ENCODE results near the gene HDDC2.

HDDC2 gene

DNA sequence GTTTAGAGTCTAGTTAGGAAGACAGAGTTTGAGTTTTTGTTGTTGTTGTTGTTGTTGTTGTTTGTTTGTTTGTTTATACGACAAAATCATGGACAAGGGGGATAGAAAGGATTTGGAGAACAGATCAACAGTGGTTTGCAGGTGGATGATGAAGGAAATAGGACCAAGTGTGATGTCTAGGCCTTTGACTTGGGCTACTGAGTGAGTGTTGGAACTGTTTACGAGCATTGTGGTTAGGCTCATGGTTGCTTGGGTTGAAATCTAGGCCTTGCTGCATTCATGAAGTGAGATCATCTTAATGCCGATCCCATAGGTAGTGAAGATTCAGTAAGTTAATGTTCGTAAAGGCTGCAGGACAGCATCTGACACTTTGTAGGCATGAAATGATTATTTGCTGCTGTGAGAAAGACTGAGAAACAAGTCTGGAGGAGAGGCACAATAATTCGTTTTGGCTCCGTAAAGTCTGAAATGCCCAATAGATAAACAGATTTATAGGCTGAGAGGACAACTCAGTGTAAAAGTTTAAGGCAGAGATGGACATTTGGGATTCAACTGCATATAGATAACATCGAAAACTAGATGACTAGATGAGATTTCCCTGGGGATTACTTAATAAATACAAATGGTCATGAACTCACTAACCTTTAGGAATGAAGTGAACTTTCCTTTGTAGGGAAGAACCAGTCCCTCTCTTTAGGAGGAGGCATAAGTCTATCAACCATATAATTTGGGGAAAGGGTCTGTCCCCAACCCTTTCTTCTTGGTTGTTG is 70.0 kb downstream of the HDDC2 start:
- DNase-seq = no peak

DNA sequence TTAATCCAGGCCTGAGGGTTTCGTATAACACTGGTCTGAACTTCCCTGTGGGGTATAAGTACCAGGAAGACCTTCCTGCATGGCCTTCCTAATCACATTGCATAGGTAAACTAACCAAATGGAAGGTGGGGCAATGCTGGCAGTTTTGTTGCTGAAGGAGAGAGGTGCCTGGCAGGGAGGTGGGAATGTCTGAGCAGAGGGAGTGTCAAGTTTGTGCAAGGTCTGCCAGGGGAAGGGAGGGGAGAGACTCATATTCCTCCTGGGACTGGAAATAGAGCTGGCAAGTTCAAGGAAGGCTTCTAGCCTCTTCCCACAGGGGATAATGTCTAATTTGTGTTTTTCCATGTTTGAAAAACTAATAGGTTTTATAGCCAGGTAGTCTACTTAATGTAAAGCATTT is 70.6 kb downstream of the HDDC2 start:
- no peak for DNase-seq

DNA sequence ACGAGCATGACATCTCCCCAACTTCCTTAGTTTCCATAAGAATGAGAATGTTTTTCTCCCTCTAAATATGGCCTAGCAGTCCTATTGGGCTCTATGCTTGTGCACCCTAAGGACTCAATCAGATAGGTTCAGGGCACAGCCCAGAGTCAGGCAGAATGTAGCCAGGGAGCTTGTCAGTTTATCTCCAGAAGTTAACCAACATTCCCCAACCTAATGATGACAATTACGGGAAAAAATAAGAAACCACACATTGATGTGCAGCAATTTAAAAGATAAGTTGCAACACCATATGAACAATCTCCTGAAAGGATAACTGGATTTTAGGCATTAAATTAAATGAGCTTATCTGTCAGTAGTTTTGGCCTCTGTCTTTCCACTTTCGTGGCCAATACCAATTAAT is 71.1 kb downstream of the HDDC2 start:
- no peak for DNase-seq

DNA sequence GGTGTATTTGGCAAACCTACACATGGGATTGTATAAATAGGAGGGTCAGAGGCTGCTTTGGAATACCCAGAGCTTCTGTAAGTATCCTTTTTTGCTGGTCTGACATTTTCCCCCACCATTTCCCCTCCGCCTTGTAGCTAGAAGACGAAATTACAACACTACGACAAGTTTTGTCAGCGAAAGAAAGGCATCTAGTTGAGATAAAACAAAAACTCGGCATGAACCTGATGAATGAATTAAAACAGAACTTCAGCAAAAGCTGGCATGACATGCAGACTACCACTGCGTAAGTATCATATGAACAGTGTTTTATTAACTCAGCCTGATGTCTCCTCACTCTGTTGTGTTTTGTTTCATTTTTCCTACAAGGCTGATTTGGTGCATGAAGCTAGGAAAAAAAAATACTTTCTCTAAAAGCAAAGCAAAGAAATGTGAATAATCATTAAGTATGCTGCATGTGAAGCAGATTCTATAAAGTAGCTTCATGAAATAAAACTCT is 72.7 kb downstream of the HDDC2 start:
- DNase-seq = no peak

DNA sequence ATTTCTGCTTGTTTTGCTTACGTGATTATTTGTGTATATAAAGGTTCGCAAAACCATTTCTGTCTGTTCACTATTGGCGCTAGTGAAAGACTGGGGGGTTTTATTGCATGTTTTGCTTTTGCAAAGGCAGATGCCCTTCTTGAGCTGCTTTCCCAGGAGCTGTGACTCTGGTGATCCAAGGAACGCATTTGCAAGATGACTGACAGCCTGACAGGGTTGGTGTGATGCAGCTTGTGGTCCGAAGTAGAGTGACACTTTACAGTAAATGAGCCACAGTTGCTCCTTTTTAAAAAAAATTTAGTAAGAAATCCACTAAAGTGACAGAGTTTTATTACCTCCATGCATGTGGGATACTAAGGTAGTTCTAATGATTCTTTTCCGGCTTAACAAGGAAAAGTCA is 74.5 kb downstream of the HDDC2 start:
- no peak for DNase-seq

All from NCI-H2029 treated with DMSO at 0.1 percent for 48 hours (cell line).